Endodermal cell (in vitro differentiated cells): ENCODE results near the gene SUSD6. TPM values are rescaled to one million over a fixed set of nuclear protein-coding genes. Genes with fewer than 3 reads are reported as not detected.

Source experiments
- DNase-seq: peaks from one replicate; pipeline ENCODE4 v3.0.0-alpha.2; 2017
- H3K27ac ChIP-seq: 2 replicates; pipeline ENCODE4 v1.5.1; 2013; ENCODE audit warnings: mild to moderate bottlenecking, low read depth, low read length, moderate library complexity
- H3K27me3 ChIP-seq: 2 replicates; pipeline ENCODE4 v1.6.1; 2013; ENCODE audit warnings: mild to moderate bottlenecking, low read length, moderate library complexity; ENCODE audit not compliant: insufficient read depth, control insufficient read depth, poor library complexity, severe bottlenecking
- H3K36me3 ChIP-seq: 2 replicates; pipeline ENCODE4 v1.7.0; 2013; ENCODE audit warnings: mild to moderate bottlenecking, low read length, moderate library complexity; ENCODE audit not compliant: control insufficient read depth, insufficient read depth
- H3K4me1 ChIP-seq: one replicate; pipeline ENCODE4 v1.7.0; 2013; ENCODE audit warnings: low read length; ENCODE audit not compliant: control insufficient read depth, insufficient read depth
- H3K4me3 ChIP-seq: 2 replicates; pipeline ENCODE4 v1.5.1; 2013; ENCODE audit warnings: mild to moderate bottlenecking, low read length, moderate library complexity
- H3K9ac ChIP-seq: 2 replicates; pipeline ENCODE4 v1.6.1; 2013; ENCODE audit warnings: mild to moderate bottlenecking, low read length, moderate library complexity; ENCODE audit not compliant: poor library complexity, severe bottlenecking; ENCODE audit errors: extremely low read depth
- H3K9me3 ChIP-seq: 2 replicates; pipeline ENCODE4 v1.6.1; 2013; ENCODE audit warnings: mild to moderate bottlenecking, low read length, moderate library complexity; ENCODE audit not compliant: control insufficient read depth
- H3K27ac Mint-ChIP-seq: 2 replicates; pipeline ENCODE4 v1.8.0; 2020; ENCODE audit warnings: mixed read lengths
- H3K27me3 Mint-ChIP-seq: 2 replicates; pipeline ENCODE4 v1.8.0; 2021; ENCODE audit warnings: mild to moderate bottlenecking, mixed read lengths; ENCODE audit not compliant: insufficient read depth
- H3K36me3 Mint-ChIP-seq: 2 replicates; pipeline ENCODE4 v1.8.0; 2020; ENCODE audit warnings: low read depth, mixed read lengths
- H3K4me1 Mint-ChIP-seq: 2 replicates; pipeline ENCODE4 v1.8.0; 2020; ENCODE audit warnings: mixed read lengths
- H3K4me3 Mint-ChIP-seq: 2 replicates; pipeline ENCODE4 v1.8.0; 2020; ENCODE audit warnings: mild to moderate bottlenecking, moderate library complexity, mixed read lengths
- H3K9me3 Mint-ChIP-seq: 2 replicates; pipeline ENCODE4 v1.8.0; 2020; ENCODE audit warnings: mild to moderate bottlenecking, mixed read lengths
- CTCF ChIP-seq: fragments of 200-600 bp; sonication (generic); conservative IDR thresholded peaks from 2 replicates; pipeline ENCODE4 v1.5.0; 2021; ENCODE audit warnings: antibody characterized with exemption, mild to moderate bottlenecking
- WGBS, 2 experiments: methylation state at CpG; one replicate each; pipeline versions ENCODE4 v1.1.5 to v1.1.7; 2013; ENCODE audit warnings: missing lambda C conversion rate in 2 of 2, mixed read lengths in 1 of 2; ENCODE audit not compliant: insufficient coverage in 1 of 2, insufficient read length in 1 of 2; 5-methylcytosine and 5-hydroxymethylcytosine counted together
- total RNA-seq, 2 donors: library from RNA; stranded (reverse); fragmentation: NEBNext Ultra II Directional in 1 of 2; extraction: Animal tissue kit (Norgen Biotek cat#: 25700) in 1 of 2; gene quantifications; 2 replicates in 1 of 2; 3 replicates in 1 of 2; pipeline ENCODE4 v1.2.1, GENCODE V29; 2021

Gene SUSD6
- total RNA-seq, 2 donors from 2014 or later, result 5.7 to 5.9 TPM

- Mint-ChIP-seq H3K27me3 (peaks cover 71% of the 10 kb centered on the region), H3K4me3 (peak overlapping the region; percentile 28), H3K36me3 (peaks cover 30% of the 10 kb centered on the region), H3K4me1 (peaks cover 3% of the 10 kb centered on the region), H3K9me3 (peaks cover 31% of the 10 kb centered on the region), H3K27ac (no peak overlapping the region)
- no peak overlapping the region for H3K4me3 ChIP-seq
- DNase-seq, result peak; percentile 87
- H3K4me1 ChIP-seq, result peaks cover 7% of the 10 kb centered on the region
- peaks cover 22% of the 10 kb centered on the region for H3K27me3 ChIP-seq
- no peak overlapping the region for H3K27ac ChIP-seq
- 53 to 61% methylated on average over 75 to 112 of the region's 112 CpGs for WGBS, 2 experiments
- no peak overlapping the region for H3K9ac ChIP-seq
- peaks cover 25% of the 10 kb centered on the region for H3K36me3 ChIP-seq
- no peak for TF ChIP-seq CTCF
- H3K9me3 ChIP-seq, result peaks cover 11% of the 10 kb centered on the region
These were observed 39.2 kb upstream of the SUSD6 start for GRCh38 chr14:69572030-69572840.

- H3K9me3 ChIP-seq, result peaks cover 16% of the 10 kb centered on the region
- H3K36me3 ChIP-seq, result peaks cover 25% of the 10 kb centered on the region
- DNase-seq, result no peak
- H3K27me3 ChIP-seq, result peaks cover 22% of the 10 kb centered on the region
- H3K27me3 Mint-ChIP-seq, result peaks cover 67% of the 10 kb centered on the region
- peaks cover 7% of the 10 kb centered on the region for H3K4me1 ChIP-seq
- TF ChIP-seq CTCF, result no peak
- no peak overlapping the region for H3K4me3 Mint-ChIP-seq
- no peak overlapping the region for H3K27ac Mint-ChIP-seq
- no peak overlapping the region for H3K9ac ChIP-seq
- no peak overlapping the region for H3K4me3 ChIP-seq
- H3K36me3 Mint-ChIP-seq, result peaks cover 30% of the 10 kb centered on the region
- 97 to 98% methylated on average over 39 to 40 of the region's 40 CpGs for WGBS, 2 experiments
- H3K9me3 Mint-ChIP-seq, result peaks cover 31% of the 10 kb centered on the region
- peaks cover 3% of the 10 kb centered on the region for H3K4me1 Mint-ChIP-seq
- no peak overlapping the region for H3K27ac ChIP-seq
These were observed 38.6 kb upstream of the SUSD6 start for GRCh38 chr14:69572841-69573135.

- peaks cover 31% of the 10 kb centered on the region for H3K9me3 Mint-ChIP-seq
- H3K27me3 Mint-ChIP-seq, result peaks cover 64% of the 10 kb centered on the region
- WGBS, 2 experiments, result 86 to 89% methylated on average over 39 to 51 of the region's 51 CpGs
- Histone ChIP-seq H3K9me3 (peaks cover 16% of the 10 kb centered on the region), H3K36me3 (peaks cover 25% of the 10 kb centered on the region), H3K4me3 (peak overlapping the region; percentile 81), H3K27me3 (peaks cover 22% of the 10 kb centered on the region), H3K27ac (no peak overlapping the region), H3K9ac (no peak overlapping the region), H3K4me1 (peaks cover 7% of the 10 kb centered on the region)
- H3K36me3 Mint-ChIP-seq, result peaks cover 30% of the 10 kb centered on the region
- peak overlapping the region; percentile 60 for H3K4me3 Mint-ChIP-seq
- H3K4me1 Mint-ChIP-seq, result peaks cover 3% of the 10 kb centered on the region
- no peak overlapping the region for H3K27ac Mint-ChIP-seq
- DNase-seq, result no peak
- no peak for TF ChIP-seq CTCF
These were observed 38.1 kb upstream of the SUSD6 start for GRCh38 chr14:69573205-69573830.
